HL-60/S4 treated with phorbol 12-myristate 13-acetate at 8.2 ng/mL for 4 days and 3 days (cell line): ENCODE results near the gene PTPRG.

Experiments used
- in situ Hi-C: fragments of 300-500 bp; cut with MboI; formaldehyde crosslinking; loops from 2 replicates; pipeline ENCODE4 v1.15.0; 2022; ENCODE audit warnings: low sequenced_read_pairs

Gene PTPRG

DNA sequence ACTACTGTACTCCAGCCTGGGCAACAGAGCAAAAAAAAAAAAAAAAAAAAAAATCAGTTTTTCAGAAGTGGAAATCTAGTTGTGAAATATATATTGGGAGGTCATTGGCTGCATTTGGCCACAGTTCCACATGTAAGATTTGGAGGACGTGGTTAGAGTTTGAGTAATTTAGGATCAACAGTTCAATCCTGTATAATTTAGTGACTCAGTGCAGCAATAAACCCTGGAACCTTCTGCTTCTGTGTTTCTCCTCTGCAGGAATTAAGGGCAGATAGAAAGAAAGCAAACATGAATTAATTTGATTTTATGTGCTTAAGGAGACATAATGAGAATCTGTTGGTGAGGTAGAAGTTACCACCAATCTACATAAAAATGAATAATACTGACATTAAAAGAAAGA, 347.0 kb downstream of the PTPRG start:
- in situ Hi-C loops: no loop called here

DNA sequence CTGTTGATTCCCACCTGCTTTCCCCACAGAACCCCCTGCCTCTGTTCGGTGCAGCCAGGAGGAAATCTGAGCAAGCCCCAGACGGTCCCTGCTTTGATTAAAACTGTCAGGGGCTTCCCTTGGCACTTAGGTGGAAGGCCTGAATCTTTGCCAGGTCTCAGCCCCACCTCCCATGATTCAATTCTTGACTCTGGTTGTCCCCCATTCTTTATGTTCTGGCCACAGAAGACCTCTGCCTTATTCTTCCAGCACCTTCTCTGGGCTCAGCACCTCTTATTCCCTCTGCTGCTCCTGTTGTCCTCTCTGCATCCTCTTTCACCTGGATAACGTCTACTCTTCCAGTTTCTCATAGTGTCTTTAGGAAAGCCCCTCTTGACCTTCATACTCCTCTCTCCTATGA, 349.4 kb downstream of the PTPRG start:
- in situ Hi-C loops: no loop called here

DNA sequence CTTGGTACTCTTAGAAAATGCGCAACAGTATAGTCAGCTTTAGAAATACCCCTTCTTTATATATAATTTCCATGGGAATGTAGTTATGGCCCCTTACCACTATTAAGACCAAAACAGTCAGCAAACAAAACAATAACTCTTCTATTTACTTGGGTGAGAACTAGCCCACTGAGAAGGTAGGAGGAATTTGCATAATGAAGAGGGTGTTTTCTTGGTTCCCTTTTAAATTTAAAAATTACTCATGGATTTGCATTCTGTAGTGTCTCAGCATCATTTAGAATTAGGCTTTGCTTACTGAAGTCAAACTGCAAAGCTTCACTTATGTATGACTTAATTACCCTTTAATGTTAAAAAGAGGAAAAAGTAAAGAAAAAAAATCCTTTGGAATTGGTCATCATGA, 350.8 kb downstream of the PTPRG start:
- in situ Hi-C loops: no loop called here

DNA sequence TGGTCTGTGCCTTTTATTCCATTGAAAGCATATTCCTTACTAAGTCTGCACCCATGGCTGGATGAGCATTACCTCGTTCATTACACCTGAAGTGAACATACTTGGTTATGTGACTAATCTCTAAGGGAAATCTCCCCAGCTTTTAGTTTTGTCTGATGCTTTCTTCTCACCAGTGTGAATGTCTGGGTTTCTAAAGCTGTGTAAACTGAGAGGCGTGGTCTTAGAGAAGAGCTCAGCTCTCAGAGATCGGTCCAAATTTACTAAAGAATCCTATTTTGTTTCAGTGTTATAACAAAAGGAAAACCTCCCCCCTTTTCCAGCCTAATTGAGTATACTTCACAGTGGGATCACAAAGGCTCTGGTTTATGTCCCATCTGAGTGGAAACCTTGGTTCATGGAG, 352.3 kb downstream of the PTPRG start:
- in situ Hi-C loops: no loop called here

DNA sequence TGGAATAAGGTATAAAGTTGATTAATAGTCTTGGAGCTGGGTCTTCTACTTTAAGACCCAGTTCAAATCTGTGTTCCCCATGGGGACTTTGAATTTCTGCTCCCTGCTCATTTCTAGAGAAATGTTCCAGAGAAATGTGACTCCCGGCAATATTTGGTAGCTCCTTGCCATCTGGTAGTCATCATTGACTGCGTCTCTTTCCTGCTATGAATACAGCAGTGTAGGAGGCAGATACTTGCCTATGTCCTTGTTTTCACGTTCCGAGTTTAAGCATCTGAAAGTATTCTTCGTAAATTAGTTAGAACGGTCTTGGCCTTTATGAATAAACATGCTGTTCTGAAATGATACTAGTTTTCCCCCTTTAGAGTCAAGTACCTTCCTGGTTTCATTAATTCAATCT, 352.9 kb downstream of the PTPRG start:
- in situ Hi-C loops: no loop called here

DNA sequence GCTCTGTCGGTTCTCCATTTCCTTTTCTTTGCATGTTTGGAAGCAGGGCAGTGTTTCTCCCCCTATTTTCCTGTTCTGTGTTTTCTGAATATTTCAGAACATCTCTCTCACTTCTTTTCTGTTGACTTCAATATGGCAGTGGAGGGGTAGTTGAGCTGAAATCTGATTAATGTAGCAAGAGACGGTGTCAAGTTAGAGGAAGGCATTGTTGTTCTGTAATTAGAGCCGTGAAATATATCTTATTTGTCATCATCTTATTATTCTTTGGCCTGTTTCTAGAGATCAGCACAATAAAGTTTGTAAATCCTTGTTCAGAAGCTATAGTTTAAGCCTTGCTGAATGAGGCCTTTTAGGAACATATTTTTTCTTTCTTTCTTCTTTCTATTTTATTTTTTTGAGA, 353.9 kb downstream of the PTPRG start:
- in situ Hi-C loops: no loop called here

DNA sequence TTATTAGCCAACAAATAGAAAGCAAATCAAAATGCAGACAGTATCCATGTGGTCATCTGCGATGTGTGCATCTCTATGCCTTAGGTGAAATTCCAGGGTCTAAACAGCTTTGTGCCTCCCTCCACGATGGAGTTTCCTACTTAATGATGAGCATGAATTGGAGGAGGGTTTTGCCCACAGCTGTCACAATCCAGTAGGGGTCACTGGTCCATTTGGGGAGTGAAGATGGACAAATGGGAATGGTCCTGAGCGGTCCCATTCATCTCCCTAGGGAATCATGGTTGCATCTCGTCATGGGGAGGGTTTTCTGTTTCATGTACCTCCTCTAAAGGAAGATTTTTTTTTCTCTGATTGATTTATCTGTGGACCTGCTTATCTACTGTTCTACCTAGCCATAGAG, 358.0 kb downstream of the PTPRG start:
- in situ Hi-C loops: no loop called here

DNA sequence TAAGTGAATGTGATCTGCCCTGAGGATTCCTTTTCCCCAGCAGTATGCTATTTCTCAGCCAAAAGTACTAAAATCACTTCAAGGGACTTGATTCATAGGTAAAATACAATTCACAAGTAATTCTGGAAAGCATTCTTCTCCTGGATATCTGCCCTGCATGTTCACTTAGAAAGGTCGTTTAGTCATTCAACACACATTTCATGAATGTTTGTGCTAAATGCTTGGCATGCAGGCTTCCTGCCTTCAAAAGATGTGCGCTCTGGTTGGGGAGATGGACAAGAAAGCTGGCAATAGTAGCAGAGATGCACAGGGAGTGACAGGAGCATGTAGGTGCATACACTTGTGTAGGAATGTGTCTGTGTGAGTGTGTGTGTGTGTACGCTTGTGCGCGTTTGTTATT, 360.7 kb downstream of the PTPRG start:
- in situ Hi-C loops: no loop called here

DNA sequence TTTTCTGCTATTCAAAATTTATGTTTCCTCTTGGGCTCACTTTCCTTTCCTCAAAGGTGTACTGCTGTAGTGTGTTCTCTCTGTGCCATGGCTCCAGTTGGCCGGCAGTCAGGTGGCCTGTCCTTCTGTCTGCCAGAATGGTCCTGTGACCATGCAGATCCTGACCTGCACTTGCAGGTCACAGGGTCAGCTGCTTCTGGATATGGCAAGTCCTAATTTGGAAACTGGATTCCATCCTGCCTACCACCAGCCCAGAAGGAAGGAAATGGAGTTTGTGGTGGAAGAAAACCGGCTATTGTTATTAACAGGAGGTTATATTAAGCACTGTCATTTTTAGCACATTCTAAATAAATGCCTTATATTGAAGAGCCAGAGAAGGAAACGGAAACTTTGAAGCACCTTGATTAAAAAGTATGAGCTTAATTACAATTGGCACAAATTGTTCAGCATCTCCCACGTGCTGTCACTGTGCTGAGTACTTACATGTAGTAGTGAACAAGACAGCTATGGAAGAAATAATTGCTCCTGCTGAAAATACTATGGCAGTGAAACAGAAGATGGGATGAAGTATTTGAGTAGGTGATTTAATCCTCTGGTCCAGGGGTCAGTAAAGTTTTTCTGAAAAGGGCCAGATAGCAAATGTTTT, 362.8 kb downstream of the PTPRG start:
- in situ Hi-C loops: no loop called here

DNA sequence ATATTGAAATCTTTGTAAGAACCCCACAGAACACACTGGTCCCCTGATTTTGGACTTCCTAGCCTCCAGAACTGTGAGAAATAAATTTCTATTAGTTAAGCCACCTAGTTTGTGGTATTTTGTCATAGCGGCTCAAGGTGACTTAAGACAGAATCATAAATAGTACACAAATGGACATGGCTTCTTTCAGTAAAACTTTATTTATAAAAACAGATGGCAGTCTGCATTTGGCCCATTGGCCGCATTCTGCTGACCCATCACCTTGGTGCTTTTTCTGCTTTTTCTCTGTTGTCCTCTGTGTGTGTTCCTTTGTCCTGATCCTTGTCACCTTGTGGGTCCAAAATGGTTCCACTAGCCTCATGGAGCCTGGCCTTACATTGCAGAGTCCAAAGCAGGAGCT, 363.6 kb downstream of the PTPRG start:
- in situ Hi-C loops: no loop called here

DNA sequence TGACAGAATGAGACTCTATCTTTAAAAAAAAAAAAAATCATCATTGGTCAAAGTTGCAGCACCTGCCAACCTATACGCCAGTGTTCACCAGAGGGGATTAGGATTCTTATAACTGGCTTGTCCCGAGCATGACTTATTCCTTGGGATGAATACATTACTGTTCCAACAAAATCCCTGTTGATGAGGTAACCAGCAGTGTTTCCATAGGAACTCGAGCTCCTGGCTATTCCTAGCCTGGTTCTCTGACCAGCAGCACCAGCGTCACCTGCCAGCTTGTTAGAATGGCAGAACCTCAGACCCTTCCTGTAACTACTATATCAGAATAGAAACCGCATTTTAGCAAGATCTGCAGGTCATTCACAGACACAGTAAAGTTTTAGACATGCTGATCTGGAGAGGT, 364.4 kb downstream of the PTPRG start:
- in situ Hi-C loops: no loop called here

DNA sequence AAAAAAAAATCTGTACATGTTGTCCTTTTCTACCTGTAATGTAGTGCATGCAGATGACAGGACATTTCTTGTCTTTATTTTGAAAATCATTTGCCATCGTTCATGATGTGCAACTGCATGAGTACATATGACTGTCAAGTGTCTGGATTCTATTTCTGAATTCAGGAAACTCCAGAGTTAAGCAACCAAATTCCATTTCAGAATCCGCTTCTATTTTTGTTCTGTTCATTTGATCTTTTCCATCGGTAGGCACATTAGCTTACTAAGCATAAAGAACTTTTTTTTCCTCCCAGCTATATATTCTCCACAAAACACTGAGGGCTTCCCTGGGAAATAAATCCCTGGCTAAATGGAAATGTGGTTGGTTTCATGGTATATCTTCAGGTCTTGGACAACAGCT, 365.6 kb downstream of the PTPRG start:
- in situ Hi-C loops: no loop called here

DNA sequence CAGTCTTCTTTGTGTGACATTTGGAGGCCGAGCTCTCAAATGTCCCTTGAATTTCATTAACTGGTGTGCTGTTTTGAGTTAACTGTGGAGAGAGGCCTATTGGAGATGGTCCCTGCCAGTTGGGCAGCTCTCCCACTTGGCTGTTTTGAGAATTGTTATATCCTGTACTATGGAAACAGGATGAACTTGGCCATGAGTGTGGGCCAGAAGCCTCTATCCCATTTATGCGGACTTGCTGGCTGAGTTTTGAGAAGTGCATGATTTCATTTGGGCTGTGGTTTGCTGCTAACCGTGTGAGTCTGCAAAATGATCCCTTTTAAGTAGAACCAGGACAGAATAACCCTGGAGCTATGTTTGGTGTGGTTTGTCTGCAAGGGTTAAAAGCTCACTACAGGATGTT, 366.0 kb downstream of the PTPRG start:
- in situ Hi-C loops: no loop called here

DNA sequence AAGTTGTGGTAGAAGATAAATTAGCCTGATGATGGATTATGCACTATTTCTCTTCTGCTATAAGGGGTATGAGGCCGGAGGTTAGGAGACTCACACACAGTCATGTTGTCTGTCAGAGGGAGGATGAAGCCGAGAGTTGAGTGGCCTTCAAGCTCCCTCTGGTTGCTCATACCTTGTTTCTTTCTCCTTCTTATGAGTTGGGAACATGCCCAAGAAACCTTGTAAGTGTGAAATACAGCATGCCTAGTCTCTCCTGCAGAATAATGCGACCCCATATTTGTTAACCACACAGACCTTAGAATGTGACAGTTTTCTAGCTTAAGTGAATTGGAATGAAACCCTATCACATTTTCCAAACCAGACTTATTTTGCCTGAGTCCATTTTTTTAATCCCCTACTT, 366.7 kb downstream of the PTPRG start:
- in situ Hi-C loops: no loop called here

DNA sequence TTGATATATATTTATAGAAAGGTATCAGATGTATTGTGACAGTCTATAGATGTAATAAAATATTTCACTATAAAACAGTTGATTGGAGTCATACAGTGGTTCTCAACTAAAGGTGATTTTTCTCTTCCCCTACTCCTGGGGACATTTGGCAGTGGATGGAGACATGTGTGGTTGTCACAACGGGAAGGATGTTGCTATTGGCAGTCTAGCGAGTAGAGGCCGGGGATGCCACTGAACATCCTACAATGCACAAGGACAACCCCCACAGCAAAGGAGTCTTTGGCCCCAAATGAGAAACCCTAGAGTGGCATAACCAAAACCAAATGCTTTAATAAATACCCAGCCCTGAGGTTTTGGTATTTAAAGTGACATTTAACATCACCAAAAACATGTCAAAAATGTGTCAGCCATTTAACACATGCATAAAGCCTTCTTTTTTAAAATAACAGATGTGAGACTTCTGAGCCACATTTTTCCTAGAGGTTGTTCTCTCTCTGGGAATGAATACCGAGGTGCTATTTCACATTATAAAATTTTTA, 367.5 kb downstream of the PTPRG start:
- in situ Hi-C loops: no loop called here

DNA sequence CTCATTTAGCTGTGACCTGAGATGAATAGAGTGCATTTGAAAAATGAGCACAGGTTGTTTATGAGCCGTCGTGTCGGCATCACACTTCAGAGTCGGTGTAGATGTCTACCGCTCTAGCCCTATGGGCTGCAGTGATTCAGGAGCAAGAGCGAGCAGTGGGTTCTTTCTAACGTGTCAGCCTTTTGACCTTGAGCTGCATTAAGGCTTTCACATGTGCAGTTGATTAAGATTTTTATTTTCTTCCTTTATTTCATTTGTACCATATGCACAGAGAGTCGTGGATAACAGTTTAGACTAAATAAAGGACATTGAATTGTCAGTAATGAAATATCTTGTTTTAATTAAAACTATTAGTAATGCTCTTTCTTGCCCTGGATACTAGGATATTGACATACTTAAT, 368.2 kb downstream of the PTPRG start:
- in situ Hi-C loops: no loop called here

DNA sequence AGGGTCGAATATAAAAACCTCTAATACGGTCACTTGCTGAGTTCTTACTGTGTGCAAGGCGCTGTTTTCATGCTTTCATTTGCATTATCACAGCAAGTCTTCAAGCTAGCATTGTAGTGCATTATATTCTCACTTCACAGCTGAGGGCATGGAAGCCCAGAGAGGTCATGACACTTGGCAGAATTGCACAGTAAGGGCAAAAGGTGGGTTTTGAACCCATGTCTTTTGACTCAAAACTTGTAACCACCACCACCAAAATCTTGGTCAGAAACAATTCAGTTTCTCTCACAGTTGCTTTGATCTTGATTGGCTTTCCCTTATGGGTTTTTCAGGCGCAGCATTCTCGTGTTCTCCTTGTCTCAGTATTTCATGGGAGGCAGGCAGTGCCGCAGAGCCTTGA, 371.1 kb downstream of the PTPRG start:
- in situ Hi-C loops: no loop called here

DNA sequence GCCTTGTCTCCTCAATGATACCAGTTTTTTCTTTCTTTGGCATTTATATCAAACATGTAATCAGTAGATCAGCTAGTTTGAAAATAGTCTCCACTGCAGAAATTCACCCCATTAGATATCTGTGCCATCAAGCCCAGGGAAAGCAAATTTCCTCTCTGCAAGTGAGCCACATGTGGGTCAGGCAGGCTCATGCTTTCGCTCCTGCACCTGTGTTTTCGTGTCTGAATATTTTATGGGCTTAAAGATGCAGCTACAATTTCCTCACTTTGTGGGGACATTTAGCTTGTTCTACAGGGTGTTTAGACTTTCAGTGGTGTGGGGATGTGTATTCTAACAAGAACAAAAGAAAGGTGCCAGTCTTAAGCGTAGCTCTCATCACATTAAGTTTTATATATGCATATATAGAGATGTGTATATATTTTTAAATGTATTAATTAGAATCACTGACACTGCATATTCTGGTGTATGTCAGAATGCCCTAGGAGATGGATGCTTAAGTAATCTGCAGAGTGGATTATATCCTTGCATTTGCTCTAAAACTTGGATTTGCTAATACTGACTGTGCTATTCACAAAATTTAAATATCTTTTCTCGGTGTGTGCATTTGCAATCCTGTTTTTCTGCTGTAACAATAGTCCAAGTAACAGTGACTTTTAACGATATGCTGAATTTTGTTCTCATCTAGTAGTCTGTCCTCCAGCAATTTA, 372.6 kb downstream of the PTPRG start:
- in situ Hi-C loops: no loop called here

DNA sequence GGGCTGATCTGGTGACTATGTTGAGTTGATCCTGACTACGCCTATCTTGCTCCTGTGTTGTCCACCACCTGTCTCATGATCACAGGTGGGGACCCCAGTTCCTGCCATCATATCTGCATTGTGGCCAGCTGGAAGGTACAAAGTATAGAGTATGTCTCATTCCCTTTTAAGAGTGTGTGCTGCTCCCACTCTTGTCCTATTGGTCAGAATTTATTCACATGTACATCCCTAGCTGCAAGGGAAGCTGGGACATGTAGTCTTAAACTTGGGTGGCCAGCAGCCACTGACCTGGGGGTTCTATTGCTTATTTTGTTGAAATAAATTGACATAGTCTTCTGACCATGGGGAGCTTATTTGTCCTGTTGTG, 373.1 kb downstream of the PTPRG start:
- in situ Hi-C loops: no loop called here

DNA sequence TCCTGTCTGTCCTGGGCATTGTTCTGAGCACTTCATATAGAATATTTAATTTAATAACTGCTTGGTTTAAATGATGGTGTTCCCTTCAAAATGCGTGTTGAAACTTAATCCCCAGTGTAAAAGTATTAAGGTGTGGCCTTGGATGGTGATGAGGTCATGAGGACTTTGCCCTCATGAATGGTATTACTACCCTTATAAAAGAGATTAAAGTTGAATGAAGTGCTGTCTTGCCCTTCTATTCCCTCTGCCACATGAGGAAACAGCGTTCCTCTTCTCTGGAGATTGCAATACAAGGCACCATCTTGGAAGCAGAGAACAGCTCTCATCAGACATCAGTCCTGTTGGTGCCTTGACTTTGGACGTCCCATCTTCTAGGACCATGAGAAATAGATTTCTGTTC, 374.4 kb downstream of the PTPRG start:
- in situ Hi-C loops: no loop called here

DNA sequence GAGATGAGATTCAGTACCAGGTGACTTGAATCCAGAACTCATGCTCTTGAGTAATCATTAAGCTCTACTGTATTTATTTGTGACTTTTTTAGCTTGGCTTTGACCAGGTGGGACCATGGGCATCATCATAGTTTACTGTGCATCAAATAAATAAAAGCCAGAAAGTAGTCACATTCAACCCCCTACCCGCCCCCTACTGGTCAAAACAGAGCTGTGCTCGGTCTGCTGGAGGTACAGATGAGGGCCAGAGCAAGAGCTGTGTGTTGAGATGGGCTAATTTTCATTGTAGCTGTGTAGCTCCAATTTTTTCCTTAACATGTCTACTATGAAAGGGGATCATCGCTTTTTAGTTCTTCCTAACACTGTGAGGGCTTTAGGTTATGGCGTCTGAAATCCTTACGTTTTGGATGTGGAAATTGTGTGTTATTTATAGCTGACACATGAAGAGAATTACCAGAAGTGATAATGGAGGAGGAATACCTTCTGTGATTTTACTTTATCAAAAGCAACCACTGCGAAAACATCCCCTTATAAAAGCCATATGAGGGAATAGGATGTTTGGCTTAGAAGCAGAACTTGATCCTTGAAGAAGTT, 375.1 kb downstream of the PTPRG start:
- in situ Hi-C loops: no loop called here

DNA sequence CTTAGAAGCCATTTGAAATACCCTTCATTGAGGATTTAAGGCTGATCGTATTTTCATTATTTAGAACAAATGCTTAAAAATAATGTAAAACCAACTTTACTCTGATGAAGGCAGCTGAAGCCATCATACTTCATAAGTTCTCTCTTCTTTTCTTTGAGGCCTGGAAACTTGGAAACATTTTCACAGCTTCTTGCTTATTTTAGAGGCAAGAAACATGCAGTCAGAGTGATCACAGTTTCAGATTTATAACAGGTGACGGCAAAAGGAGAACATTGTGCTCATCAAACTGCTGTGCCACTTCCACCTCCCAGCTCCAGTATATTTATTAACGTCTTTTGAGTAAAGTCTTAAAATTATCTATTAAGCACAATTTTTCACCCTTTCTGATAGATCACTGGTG, 376.1 kb downstream of the PTPRG start:
- in situ Hi-C loops: no loop called here
